VCaP (cell line): ENCODE results near the gene COL19A1.

Source experiments
- H3K27ac ChIP-seq: fragments of 450-650 bp; 2 replicates; pipeline ENCODE4 v1.5.1; 2017
- TF ChIP-seq, protein P1 (sequence below): fragments of 450-650 bp; conservative IDR thresholded peaks from 2 replicates; pipeline ENCODE4 v1.5.1; 2017; ENCODE audit warnings: mild to moderate bottlenecking, moderate library complexity

Gene COL19A1

GRCh38 chr6:69866770-69867638, 648 bp downstream of the COL19A1 start:
- TF ChIP-seq, protein P1, sequence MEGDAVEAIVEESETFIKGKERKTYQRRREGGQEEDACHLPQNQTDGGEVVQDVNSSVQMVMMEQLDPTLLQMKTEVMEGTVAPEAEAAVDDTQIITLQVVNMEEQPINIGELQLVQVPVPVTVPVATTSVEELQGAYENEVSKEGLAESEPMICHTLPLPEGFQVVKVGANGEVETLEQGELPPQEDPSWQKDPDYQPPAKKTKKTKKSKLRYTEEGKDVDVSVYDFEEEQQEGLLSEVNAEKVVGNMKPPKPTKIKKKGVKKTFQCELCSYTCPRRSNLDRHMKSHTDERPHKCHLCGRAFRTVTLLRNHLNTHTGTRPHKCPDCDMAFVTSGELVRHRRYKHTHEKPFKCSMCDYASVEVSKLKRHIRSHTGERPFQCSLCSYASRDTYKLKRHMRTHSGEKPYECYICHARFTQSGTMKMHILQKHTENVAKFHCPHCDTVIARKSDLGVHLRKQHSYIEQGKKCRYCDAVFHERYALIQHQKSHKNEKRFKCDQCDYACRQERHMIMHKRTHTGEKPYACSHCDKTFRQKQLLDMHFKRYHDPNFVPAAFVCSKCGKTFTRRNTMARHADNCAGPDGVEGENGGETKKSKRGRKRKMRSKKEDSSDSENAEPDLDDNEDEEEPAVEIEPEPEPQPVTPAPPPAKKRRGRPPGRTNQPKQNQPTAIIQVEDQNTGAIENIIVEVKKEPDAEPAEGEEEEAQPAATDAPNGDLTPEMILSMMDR = peak; percentile 31; the same call in 1 of the 2 replicates
- no peak overlapping the region for H3K27ac ChIP-seq

DNA sequence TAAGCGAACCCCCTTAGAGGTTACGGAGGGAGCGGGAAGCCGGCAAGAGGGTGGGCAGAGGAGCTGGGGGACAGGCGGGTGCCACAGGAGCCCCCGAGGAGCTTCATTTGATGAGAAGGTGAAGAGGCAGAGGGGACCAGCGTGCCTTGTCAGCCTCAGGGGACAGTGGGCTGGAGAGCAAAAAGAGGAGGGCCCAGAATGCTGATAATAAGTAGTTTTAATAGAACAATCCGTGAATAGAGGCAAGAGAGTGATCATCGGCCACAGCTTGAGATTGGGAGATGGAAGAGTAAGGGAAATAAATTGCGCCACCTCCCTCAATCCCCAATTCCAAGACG, 1.3 kb downstream of the COL19A1 start:
- TF ChIP-seq, protein P1 = no peak
- no peak overlapping the region for H3K27ac ChIP-seq

DNA sequence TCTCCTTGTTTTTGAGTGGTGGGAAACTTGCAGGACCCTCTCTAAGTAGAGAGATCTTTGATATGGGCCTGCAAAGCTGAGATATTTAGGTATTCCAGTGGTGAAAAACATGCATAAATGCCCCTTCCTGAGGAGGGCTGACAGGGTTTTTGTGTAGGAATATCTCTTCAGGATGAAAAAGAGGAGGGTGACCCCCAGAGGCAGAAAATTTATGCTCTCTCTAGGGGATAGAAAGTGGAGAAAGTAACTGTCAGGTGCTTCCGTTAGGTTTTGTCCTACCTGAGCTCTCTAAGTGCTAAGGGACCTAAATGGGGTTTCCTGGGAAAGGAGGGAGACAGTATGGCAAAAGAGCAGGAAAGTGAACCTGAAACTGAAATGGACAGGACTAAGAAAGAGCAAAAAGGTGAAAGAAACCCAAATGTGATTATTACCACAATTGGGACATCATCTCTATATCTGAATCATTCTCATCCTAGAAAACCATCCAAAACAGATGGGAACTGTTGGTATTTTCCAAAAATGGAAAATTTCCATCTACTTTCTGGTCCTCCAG, 2.0 kb downstream of the COL19A1 start:
- no peak overlapping the region for H3K27ac ChIP-seq
- TF ChIP-seq, protein P1 = no peak

- TF ChIP-seq, protein P1 = no peak
- no peak overlapping the region for H3K27ac ChIP-seq
Observed at GRCh38 chr6:69868961-69869360, 2.6 kb downstream of the COL19A1 start.

DNA sequence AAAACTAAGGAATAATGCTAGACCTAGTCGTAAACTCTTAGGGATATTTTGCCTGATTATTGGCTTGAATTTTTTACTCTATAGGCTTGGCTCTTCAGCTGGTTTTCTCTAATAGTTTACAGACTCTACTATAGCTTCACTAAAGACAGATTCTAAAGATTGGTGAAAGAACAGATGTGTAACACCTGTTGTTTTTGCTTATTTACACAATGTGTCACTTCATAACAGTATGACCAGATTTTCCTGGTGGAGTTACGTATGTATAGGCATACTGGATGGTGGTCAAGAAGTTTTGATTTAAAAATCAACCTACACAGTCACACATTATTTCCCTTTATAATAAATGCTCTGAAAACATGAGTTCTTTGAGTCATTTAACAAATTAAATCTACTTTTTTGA, 4.8 kb downstream of the COL19A1 start:
- no peak overlapping the region for H3K27ac ChIP-seq

GRCh38 chr6:69873291-69873690, 6.9 kb downstream of the COL19A1 start:
- TF ChIP-seq, protein P1 = no peak
- H3K27ac ChIP-seq = no peak overlapping the region

More for the DNA sequence above, 4.8 kb downstream of the COL19A1 start:
- TF ChIP-seq, protein P1 = no peak

DNA sequence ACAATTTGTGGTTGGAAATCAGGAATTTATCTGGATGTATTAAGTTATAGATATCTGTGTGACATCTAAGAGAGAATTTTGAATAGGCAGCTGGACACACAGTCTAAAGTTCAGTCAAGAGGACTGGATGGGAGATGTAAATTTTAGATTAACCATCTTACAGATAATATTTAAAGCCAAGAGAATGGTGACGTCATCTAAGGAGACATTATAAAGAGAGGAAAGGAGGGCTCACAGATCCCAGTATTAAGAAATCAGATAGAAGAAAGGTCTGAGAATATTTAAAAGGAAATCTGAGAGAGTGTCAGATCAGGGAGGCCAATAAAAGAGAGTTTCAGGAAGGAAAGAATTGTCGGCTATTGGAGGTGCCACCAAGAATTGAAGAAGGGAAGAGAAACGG, 9.4 kb downstream of the COL19A1 start:
- no peak overlapping the region for H3K27ac ChIP-seq
- TF ChIP-seq, protein P1 = no peak
